OCI-LY3 (cell line): ENCODE results near the gene DENND1A.

ENCODE experiments used
- CTCF ChIP-seq: fragments of 200-600, 300-600 bp; sonication (generic); IDR thresholded peaks from 2 replicates; pipeline ENCODE4 v1.5.1; 2014; ENCODE audit warnings: antibody characterized with exemption, low read length, low read depth
- EZH2phosphoT487 ChIP-seq: fragments of 200-600 bp; shearing (Covaris generic); IDR thresholded peaks from 2 replicates; pipeline ENCODE4 v1.6.1; 2018; ENCODE audit warnings: antibody characterized with exemption, mixed run types, low read depth

- TF ChIP-seq CTCF (no peak), EZH2phosphoT487 (no peak)
These were observed 290.2 kb downstream of the DENND1A start for GRCh38 chr9:123639743-123640142.
